Measurements from ENCODE around the gene TIMM22. TPM values are rescaled to one million over a fixed set of nuclear protein-coding genes. Genes with fewer than 3 reads are reported as not detected.

Gene TIMM22
- total RNA-seq, 1 donor from 2014 or later, result 12.6 TPM

DNA sequence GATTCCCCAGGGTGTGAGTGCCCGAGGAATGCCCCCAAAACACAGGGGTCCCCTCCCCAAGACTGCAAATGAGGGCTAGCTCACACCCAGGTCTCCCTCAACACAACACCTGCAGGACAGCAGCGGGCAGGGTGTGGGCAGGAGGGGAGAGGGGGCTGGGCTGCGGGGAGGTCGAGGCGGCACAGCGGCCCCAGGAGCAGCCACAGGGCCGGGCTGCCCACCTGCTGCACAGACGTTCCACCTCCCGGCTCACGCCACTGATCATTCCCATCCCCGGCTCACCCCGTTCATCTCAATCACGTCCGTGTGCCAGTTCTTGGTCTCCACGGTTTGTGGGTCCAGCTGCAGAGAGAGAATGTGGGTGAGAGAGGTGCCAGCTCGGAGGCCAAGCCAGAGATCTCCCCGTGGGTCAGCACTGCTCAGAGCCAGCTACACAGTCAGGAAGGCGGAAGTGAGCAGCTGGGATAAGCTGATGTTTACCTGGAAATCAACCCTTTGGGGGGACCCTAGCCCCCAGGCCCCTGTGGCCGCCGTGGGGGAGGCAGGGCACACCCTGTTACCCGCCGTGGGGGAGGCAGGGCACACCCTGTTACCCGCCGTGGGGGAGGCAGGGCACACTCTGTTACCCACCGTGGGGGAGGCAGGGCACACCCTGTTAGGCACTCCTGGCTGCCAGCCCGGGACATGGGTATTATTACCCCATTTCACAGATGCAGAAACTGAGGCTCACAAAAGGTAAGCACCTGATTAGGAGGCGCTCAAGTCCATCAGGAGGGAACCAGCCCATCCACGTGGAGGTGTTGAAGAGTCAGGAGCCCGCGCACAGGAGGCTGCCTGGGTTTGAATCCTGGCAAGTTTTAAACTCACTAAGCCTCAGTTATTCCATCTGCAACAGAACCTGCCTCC lies 16.1 kb downstream of the TIMM22 start:
- Mint-ChIP-seq H3K4me3 (ENCODE audit: unreplicated experiment) (no peak overlapping the region), H3K36me3 (ENCODE audit: unreplicated experiment) (peaks cover 5% of the 10 kb centered on the region), H3K4me1 (ENCODE audit: unreplicated experiment) (no peaks in the 10 kb centered on the region), H3K27ac (ENCODE audit: unreplicated experiment) (no peak overlapping the region), H3K27me3 (ENCODE audit: unreplicated experiment) (no peaks in the 10 kb centered on the region), H3K9me3 (ENCODE audit: unreplicated experiment) (no peaks in the 10 kb centered on the region)
- no peak for TF ChIP-seq CTCF (IDR thresholded peaks at IDR 0.05)
- DNase-seq (ENCODE audit: extremely low spot score, unreplicated experiment), result no peak

DNA sequence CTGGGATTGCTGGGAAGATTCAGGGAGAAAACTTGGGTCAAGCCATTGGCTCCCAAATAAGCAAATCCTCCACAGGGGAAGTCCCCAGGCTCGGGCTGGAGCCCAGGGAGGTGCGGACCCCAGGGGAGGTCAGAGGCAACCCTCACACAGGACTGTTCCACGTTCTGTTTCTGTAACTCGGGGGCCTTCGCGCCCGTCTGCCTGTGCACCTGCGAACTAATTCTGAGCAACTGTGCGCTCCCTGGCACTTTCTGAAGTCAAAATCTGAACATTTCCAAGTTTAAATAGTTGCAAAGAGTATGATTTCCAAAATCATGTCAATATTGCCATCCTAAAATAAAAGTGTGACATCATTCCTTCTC lies 16.8 kb downstream of the TIMM22 start:
- Mint-ChIP-seq H3K27ac (ENCODE audit: unreplicated experiment) (no peak overlapping the region), H3K36me3 (ENCODE audit: unreplicated experiment) (peaks cover 5% of the 10 kb centered on the region), H3K4me1 (ENCODE audit: unreplicated experiment) (no peaks in the 10 kb centered on the region), H3K27me3 (ENCODE audit: unreplicated experiment) (no peaks in the 10 kb centered on the region), H3K4me3 (ENCODE audit: unreplicated experiment) (no peak overlapping the region), H3K9me3 (ENCODE audit: unreplicated experiment) (no peaks in the 10 kb centered on the region)
- no peak for DNase-seq (ENCODE audit: extremely low spot score, unreplicated experiment)
- TF ChIP-seq CTCF (IDR thresholded peaks at IDR 0.05), result no peak

DNA sequence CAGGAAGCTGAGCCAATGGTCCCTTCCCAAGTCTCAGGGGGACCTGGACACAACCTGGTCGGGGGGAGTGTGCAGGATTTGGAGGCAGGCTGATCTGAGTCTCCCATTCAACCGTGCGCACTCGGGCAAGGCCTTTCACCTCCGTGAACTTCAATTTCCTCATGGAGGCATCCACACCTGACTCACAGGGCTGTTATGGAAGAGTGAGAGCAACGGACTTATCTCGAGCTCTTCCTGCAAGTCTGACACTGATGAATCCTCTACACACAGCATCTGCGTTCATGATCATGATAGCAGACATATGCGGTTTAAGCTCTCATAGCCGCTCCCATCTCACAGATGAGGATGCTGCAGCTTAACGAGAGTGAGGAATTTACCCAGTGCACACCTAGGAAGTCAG lies 21.6 kb downstream of the TIMM22 start:
- Mint-ChIP-seq H3K27ac (ENCODE audit: unreplicated experiment) (no peak overlapping the region), H3K36me3 (ENCODE audit: unreplicated experiment) (peaks cover 9% of the 10 kb centered on the region), H3K27me3 (ENCODE audit: unreplicated experiment) (no peaks in the 10 kb centered on the region), H3K4me1 (ENCODE audit: unreplicated experiment) (no peaks in the 10 kb centered on the region), H3K4me3 (ENCODE audit: unreplicated experiment) (no peak overlapping the region), H3K9me3 (ENCODE audit: unreplicated experiment) (no peaks in the 10 kb centered on the region)
- no peak for TF ChIP-seq CTCF (IDR thresholded peaks at IDR 0.05)
- no peak for DNase-seq (ENCODE audit: extremely low spot score, unreplicated experiment)

GRCh38 chr17:1019451-1019850 lies 22.5 kb downstream of the TIMM22 start:
- no peak for DNase-seq (ENCODE audit: extremely low spot score, unreplicated experiment)
- no peak overlapping the region for H3K4me3 Mint-ChIP-seq (ENCODE audit: unreplicated experiment)
- no peak for TF ChIP-seq CTCF (IDR thresholded peaks at IDR 0.05)
- H3K4me1 Mint-ChIP-seq (ENCODE audit: unreplicated experiment), result no peaks in the 10 kb centered on the region
- H3K36me3 Mint-ChIP-seq (ENCODE audit: unreplicated experiment), result peaks cover 9% of the 10 kb centered on the region
- H3K27me3 Mint-ChIP-seq (ENCODE audit: unreplicated experiment), result no peaks in the 10 kb centered on the region
- H3K27ac Mint-ChIP-seq (ENCODE audit: unreplicated experiment), result no peak overlapping the region
- no peaks in the 10 kb centered on the region for H3K9me3 Mint-ChIP-seq (ENCODE audit: unreplicated experiment)

DNA sequence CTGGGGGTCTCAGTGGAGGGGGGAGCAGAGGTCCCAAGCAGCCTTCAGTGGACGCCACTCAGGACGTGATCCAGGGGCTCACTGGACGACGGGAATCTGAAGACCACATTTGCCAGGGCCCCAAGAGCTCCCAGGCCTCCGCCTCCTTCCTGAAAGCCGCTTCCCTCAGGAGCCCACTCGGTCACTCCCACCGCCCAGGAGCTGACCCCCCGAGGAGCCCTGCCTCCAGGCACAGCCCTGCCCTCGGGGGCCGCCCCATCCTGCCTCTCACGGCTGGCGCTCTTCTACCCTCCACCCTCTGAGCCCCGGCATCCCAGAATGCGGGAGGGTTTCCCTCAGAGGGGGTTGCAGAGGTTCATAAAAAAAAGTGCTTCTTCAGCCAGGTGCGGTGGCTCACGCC lies 24.2 kb downstream of the TIMM22 start:
- H3K9me3 Mint-ChIP-seq (ENCODE audit: unreplicated experiment), result no peaks in the 10 kb centered on the region
- no peak for TF ChIP-seq CTCF (IDR thresholded peaks at IDR 0.05)
- no peaks in the 10 kb centered on the region for H3K27me3 Mint-ChIP-seq (ENCODE audit: unreplicated experiment)
- no peaks in the 10 kb centered on the region for H3K4me1 Mint-ChIP-seq (ENCODE audit: unreplicated experiment)
- no peak for DNase-seq (ENCODE audit: extremely low spot score, unreplicated experiment)
- no peak overlapping the region for H3K4me3 Mint-ChIP-seq (ENCODE audit: unreplicated experiment)
- peaks cover 8% of the 10 kb centered on the region for H3K36me3 Mint-ChIP-seq (ENCODE audit: unreplicated experiment)
- no peak overlapping the region for H3K27ac Mint-ChIP-seq (ENCODE audit: unreplicated experiment)
